H1 (cell line): ENCODE results near the gene MEF2D. TPM values are rescaled to one million over a fixed set of nuclear protein-coding genes. Genes with fewer than 3 reads are reported as not detected.

Source experiments
- CTCF ChIA-PET: fragments of 300-600 bp; sonication (Branson Sonifier 250); formaldehyde crosslinking; loops from one replicate; lab custom pipeline; 2021; ENCODE audit not compliant: partially characterized antibody; lab: Charles Lee
- POLR2A ChIA-PET: fragments of 300-600 bp; sonication (Branson Sonifier 250); formaldehyde crosslinking; loops from one replicate; lab custom pipeline; 2021; ENCODE audit warnings: inconsistent platforms; ENCODE audit not compliant: partially characterized antibody; lab: Charles Lee
- DNase-seq, 2 experiments: peaks; one replicate each; pipeline versions ENCODE4 v3.0.0 to v3.0.0-alpha.2; 2010 to 2022; ENCODE audit warnings: low spot score in 2 of 2, low read depth in 1 of 2, mixed read lengths in 1 of 2
- FAIRE-seq: peaks from 2 replicates; lab custom pipeline; 2011; peaks lifted over from hg19 to GRCh38; lab: Jason Lieb, UNC
- H2AFZ ChIP-seq: 2 replicates; pipeline ENCODE4 v1.8.1; 2012; ENCODE audit warnings: low read length, inconsistent platforms
- H2AK5ac ChIP-seq: 2 replicates; pipeline ENCODE4 v1.6.1; 2013; ENCODE audit warnings: low read depth, low read length
- H2BK120ac ChIP-seq: replicated peaks from 2 replicates; pipeline ENCODE3; 2013; ENCODE audit warnings: low read depth, low read length, inconsistent platforms
- H2BK12ac ChIP-seq: 2 replicates; pipeline ENCODE4 v1.6.1; 2013; ENCODE audit warnings: low read depth, low read length
- H2BK15ac ChIP-seq: 2 replicates; pipeline ENCODE4 v1.6.1; 2013; ENCODE audit warnings: low read length
- H2BK20ac ChIP-seq: 2 replicates; pipeline ENCODE4 v1.6.1; 2013; ENCODE audit warnings: low read length
- H2BK5ac ChIP-seq: 2 replicates; pipeline ENCODE4 v1.6.1; 2013; ENCODE audit warnings: low read depth, low read length
- H3K14ac ChIP-seq: 2 replicates; pipeline ENCODE4 v1.6.1; 2013; ENCODE audit warnings: inconsistent platforms; ENCODE audit not compliant: insufficient read length
- H3K18ac ChIP-seq: 2 replicates; pipeline ENCODE4 v1.6.1; 2013; ENCODE audit warnings: low read length; ENCODE audit errors: extremely low read depth
- H3K23ac ChIP-seq: 2 replicates; pipeline ENCODE4 v1.6.1; 2013; ENCODE audit warnings: inconsistent platforms; ENCODE audit not compliant: insufficient read length
- H3K23me2 ChIP-seq: 2 replicates; pipeline ENCODE4 v1.6.1; 2013; ENCODE audit warnings: low read depth, low read length
- H3K27ac ChIP-seq: 2 replicates; pipeline ENCODE4 v1.6.1; 2011; ENCODE audit warnings: low read depth, low read length, inconsistent platforms
- H3K27me3 ChIP-seq, 4 experiments: replicated peaks in 1 of 4; 1 replicate in 1 of 4; 2 replicates in 3 of 4; pipeline versions ENCODE4 v1.6.1 to v1.8.1; 2011 to 2013; ENCODE audit warnings: low read length in 3 of 4, mild to moderate bottlenecking in 3 of 4, inconsistent platforms in 2 of 4, mixed read lengths in 2 of 4, moderate library complexity in 1 of 4; ENCODE audit not compliant: control insufficient read depth in 3 of 4, insufficient read depth in 3 of 4; ENCODE audit errors: extremely low read depth in 1 of 4
- H3K36me3 ChIP-seq, 4 experiments: 2 replicates each; pipeline versions ENCODE4 v1.6.1 to v1.8.1; 2011 to 2013; ENCODE audit warnings: mild to moderate bottlenecking in 4 of 4, low read length in 3 of 4, moderate library complexity in 2 of 4, control low read depth in 1 of 4, inconsistent platforms in 1 of 4; ENCODE audit not compliant: insufficient read depth in 4 of 4, control insufficient read depth in 2 of 4
- H3K4ac ChIP-seq: replicated peaks from 2 replicates; pipeline ENCODE3; 2013; ENCODE audit warnings: low read length, low read depth, mixed read lengths, inconsistent platforms; ENCODE audit not compliant: insufficient read length
- H3K4me1 ChIP-seq, 4 experiments: replicated peaks in 1 of 4; 1 replicate in 1 of 4; 2 replicates in 3 of 4; pipeline versions ENCODE4 v1.6.1 to v1.8.1; 2011 to 2013; ENCODE audit warnings: low read length in 3 of 4, inconsistent platforms in 2 of 4, mixed read lengths in 1 of 4; ENCODE audit not compliant: insufficient read depth in 4 of 4, control insufficient read depth in 3 of 4
- H3K4me2 ChIP-seq, 2 experiments: 2 replicates each; pipeline versions ENCODE4 v1.6.1 to v1.8.1; 2011 to 2013; ENCODE audit warnings: low read depth in 2 of 2, low read length in 2 of 2, control low read depth in 1 of 2, inconsistent platforms in 1 of 2, mild to moderate bottlenecking in 1 of 2; ENCODE audit not compliant: insufficient read depth in 1 of 2
- H3K4me3 ChIP-seq, 4 experiments: fragments of 200-600, 300-600 bp in 1 of 4; sonication (generic), shearing (Covaris generic), sonication (Bioruptor Twin) in 1 of 4; 2 replicates each; pipeline versions ENCODE4 v1.5.1 to v1.8.1; 2011 to 2016; ENCODE audit warnings: low read length in 4 of 4, low read depth in 3 of 4, control low read depth in 2 of 4, inconsistent platforms in 2 of 4, mild to moderate bottlenecking in 2 of 4, mixed read lengths in 1 of 4, moderate library complexity in 1 of 4; ENCODE audit not compliant: insufficient read depth in 2 of 4; ENCODE audit errors: extremely low read depth in 1 of 4
- H3K56ac ChIP-seq: replicated peaks from 2 replicates; pipeline ENCODE3; 2013; ENCODE audit warnings: low read depth, mild to moderate bottlenecking, mixed read lengths, low read length, inconsistent platforms; ENCODE audit not compliant: insufficient read length
- H3K79me1 ChIP-seq: 2 replicates; pipeline ENCODE4 v1.6.1; 2013; ENCODE audit warnings: low read depth, low read length, control low read depth
- H3K79me2 ChIP-seq, 2 experiments: 2 replicates each; pipeline versions ENCODE4 v1.6.1 to v1.8.1; 2012 to 2013; ENCODE audit warnings: low read length in 2 of 2, mild to moderate bottlenecking in 2 of 2, inconsistent platforms in 1 of 2; ENCODE audit not compliant: insufficient read depth in 2 of 2, control insufficient read depth in 1 of 2
- H3K9ac ChIP-seq, 4 experiments: replicated peaks in 1 of 4; 1 replicate in 1 of 4; 2 replicates in 3 of 4; pipeline versions ENCODE4 v1.6.1 to v1.8.1; 2011 to 2013; ENCODE audit warnings: low read depth in 3 of 4, low read length in 3 of 4, control low read depth in 2 of 4, mild to moderate bottlenecking in 2 of 4, moderate library complexity in 2 of 4, inconsistent platforms in 1 of 4; ENCODE audit errors: extremely low read depth in 1 of 4
- H3K9me3 ChIP-seq, 2 experiments: 2 replicates each; pipeline versions ENCODE4 v1.6.1 to v1.8.1; 2012 to 2013; ENCODE audit warnings: mild to moderate bottlenecking in 2 of 2, moderate library complexity in 2 of 2, control low read depth in 1 of 2, inconsistent platforms in 1 of 2, low read depth in 1 of 2, low read length in 1 of 2, mixed read lengths in 1 of 2; ENCODE audit not compliant: insufficient read depth in 2 of 2
- H4K20me1 ChIP-seq, 2 experiments: replicated peaks in 1 of 2; 2 replicates each; pipeline versions ENCODE3 to v1.8.1; 2011 to 2013; ENCODE audit warnings: inconsistent platforms in 2 of 2, low read length in 2 of 2, mild to moderate bottlenecking in 1 of 2; ENCODE audit not compliant: insufficient read depth in 2 of 2, control insufficient read depth in 1 of 2
- H4K5ac ChIP-seq: 2 replicates; pipeline ENCODE4 v1.6.1; 2013; ENCODE audit warnings: low read length, low read depth, mixed read lengths, inconsistent platforms; ENCODE audit not compliant: insufficient read length
- H4K8ac ChIP-seq: 2 replicates; pipeline ENCODE4 v1.8.0; 2013; ENCODE audit warnings: mild to moderate bottlenecking, moderate library complexity, low read length, inconsistent platforms; ENCODE audit not compliant: insufficient read depth; ENCODE audit errors: extremely low read depth
- H4K91ac ChIP-seq: replicated peaks from 2 replicates; pipeline ENCODE3; 2013; ENCODE audit warnings: low read length, mixed read lengths, inconsistent platforms; ENCODE audit not compliant: insufficient read length
- ASH2L ChIP-seq: fragments of 200-600, 300-600 bp; sonication (generic); IDR thresholded peaks from one replicate; pipeline ENCODE4 v1.7.1; 2017; ENCODE audit warnings: low read length
- GTF2F1 ChIP-seq: IDR thresholded peaks from 2 replicates; pipeline ENCODE4 v1.6.1; 2012; ENCODE audit warnings: low read depth, low read length, improper control_type of control experiment, borderline replicate concordance
- JUN ChIP-seq: IDR thresholded peaks from 2 replicates; pipeline ENCODE4 v1.6.1; 2011; ENCODE audit warnings: low read depth, mild to moderate bottlenecking, improper control_type of control experiment, low read length
- KDM4A ChIP-seq: IDR thresholded peaks from one replicate; pipeline ENCODE4 v1.7.1; 2012; ENCODE audit warnings: low read depth, mild to moderate bottlenecking, moderate library complexity, low read length, inconsistent platforms; ENCODE audit not compliant: severe bottlenecking
- KDM5A ChIP-seq: fragments of 200-600 bp; IDR thresholded peaks from 2 replicates; pipeline ENCODE4 v1.7.1; 2012; ENCODE audit warnings: mild to moderate bottlenecking, low read length, inconsistent platforms, mixed read lengths
- NANOG ChIP-seq: IDR thresholded peaks from 2 replicates; pipeline ENCODE4 v1.6.1; 2011; ENCODE audit warnings: low read length, low read depth, mild to moderate bottlenecking, inconsistent platforms; ENCODE audit not compliant: insufficient read depth, poor library complexity, severe bottlenecking
- RNF2 ChIP-seq: fragments of 200-900, 300-1000 bp; sonication (generic); IDR thresholded peaks from 2 replicates; pipeline ENCODE4 v1.7.1; 2016; ENCODE audit warnings: borderline replicate concordance, low read depth, mild to moderate bottlenecking, antibody characterized with exemption, low read length; ENCODE audit not compliant: poor library complexity, severe bottlenecking; ENCODE audit errors: missing control alignments
- SAP30 ChIP-seq: fragments of 300-600 bp; sonication (generic); IDR thresholded peaks from 2 replicates; pipeline ENCODE4 v1.7.1; 2012; ENCODE audit warnings: low read length, moderate library complexity, mild to moderate bottlenecking, inconsistent platforms; ENCODE audit not compliant: insufficient read depth, insufficient replicate concordance
- WGBS, 2 experiments: shearing (Covaris generic) in 1 of 2; methylation state at CpG; one replicate each; pipeline versions ENCODE4 v1.1.6 to v1.1.7; 2013 to 2015; ENCODE audit warnings: low lambda C conversion rate in 2 of 2, mixed read lengths in 2 of 2, inconsistent platforms in 1 of 2, low coverage in 1 of 2, missing lambda C conversion rate in 1 of 2; ENCODE audit not compliant: insufficient replicate concordance in 2 of 2, insufficient coverage in 1 of 2, insufficient read length in 1 of 2; ENCODE audit errors: extremely low coverage in 1 of 2, missing lambda C conversion rate in 1 of 2; 5-methylcytosine and 5-hydroxymethylcytosine counted together
- polyA plus RNA-seq, 7 experiments: library from polyadenylated mRNA; depleted of rRNA in 3 of 7; stranded (reverse) in 5 of 7; unstranded in 2 of 7; fragments of >200 nt in 5 of 7; fragments of 200-250 nt in 2 of 7; gene quantifications; 1 replicate in 5 of 7; 2 replicates in 1 of 7; 4 replicates in 1 of 7; pipeline versions ENCODE4 v1.2.1 to v1.2.3, GENCODE V29; 2011 to 2013; ENCODE audit warnings: missing spikeins in 2 of 7, mixed read lengths in 2 of 7
- total RNA-seq: library from RNA; stranded (reverse); fragmentation: NEBNext Ultra II Directional; extraction: Animal tissue kit (Norgen Biotek cat#: 25700); gene quantifications from 2 replicates; pipeline ENCODE4 v1.2.1, GENCODE V29; 2021

Gene MEF2D
- total and polyA plus RNA-seq, 2 of the 8 experiments (the other 6 are each of a cell fraction or from before 2014, with no cell fraction given): 17.3 to 20.3 TPM

DNA sequence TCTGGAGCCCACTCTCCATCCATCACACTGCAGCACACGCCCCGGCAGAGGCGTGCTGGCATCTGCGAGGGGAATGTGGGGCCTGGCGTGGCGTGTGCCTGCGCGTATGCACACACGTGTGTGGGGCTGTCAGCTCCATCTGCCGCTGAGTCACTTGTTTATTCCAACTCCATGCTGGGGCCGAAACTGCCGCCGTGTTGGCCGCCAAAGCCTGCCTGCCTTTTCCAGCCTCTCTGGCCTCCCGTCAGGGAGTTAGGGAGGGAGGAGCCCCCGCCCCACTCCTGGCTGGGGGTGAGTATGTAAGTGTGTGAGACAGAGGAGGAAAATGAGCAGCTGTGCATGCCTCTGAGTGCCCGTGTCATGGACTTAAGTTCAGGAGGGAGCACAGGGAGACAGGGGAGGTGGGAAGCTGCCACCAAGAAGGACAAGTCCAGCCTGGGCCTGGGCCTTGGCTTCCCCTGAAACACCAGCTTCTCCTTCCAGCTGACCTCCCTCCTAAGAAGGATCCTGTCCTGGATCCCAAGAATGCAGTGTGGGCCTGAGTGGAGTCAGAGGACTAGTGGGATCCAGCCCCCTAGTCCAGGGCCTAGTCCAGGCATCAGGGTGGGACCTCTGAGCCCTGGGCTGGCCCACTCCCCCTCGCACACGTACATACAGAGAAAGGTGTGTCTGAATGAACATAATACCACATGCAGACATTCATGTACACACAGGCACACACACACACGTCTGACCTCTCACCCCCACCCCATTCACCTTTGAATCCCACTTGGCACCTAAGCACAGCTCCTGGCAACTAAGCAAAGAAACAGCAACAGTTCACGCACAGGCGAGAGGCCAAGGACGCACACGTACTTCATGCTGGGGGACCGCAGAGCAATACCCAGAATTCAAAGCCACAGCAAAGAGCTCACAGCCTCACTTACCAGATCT is 24.7 kb downstream of the MEF2D start:
- Histone ChIP-seq H2AK5ac (no peak overlapping the region), H2BK15ac (no peak overlapping the region), H2AFZ (no peak overlapping the region), H3K23me2 (0 out of 2 replicates have a peak, but pooled peaks cover 2% of the 10 kb centered on the region), H2BK120ac (no peak overlapping the region), H3K27me3 (no peaks in the 10 kb centered on the region; a peak in 1 of 7 replicates), H3K23ac (no peak overlapping the region), H3K18ac (no peak overlapping the region), H2BK5ac (peak overlapping the region; percentile 35; the same call in 1 of the 2 replicates), H3K79me2 (no peaks in the 10 kb centered on the region), H3K4ac (no peak overlapping the region), H4K91ac (no peak overlapping the region), H3K14ac (no peak overlapping the region), H3K27ac (0 out of 2 replicates have a peak overlapping the region, but pooled peaks have one; percentile 10), H2BK12ac (0 out of 2 replicates have a peak overlapping the region, but pooled peaks have one; percentile 17), H3K9me3 (no peaks in the 10 kb centered on the region), H3K9ac (no peak overlapping the region), H3K56ac (peak overlapping the region; percentile 48), H4K20me1 (peaks cover 0 to 4% of the 10 kb centered on the region in 2 experiments), H2BK20ac (no peak overlapping the region), H3K79me1 (no peaks in the 10 kb centered on the region; the same call in none of the 2 replicates), H3K4me2 (no peak overlapping the region), H4K5ac (no peak overlapping the region), H3K4me1 (peaks cover 0 to 12% (median 5%) of the 10 kb centered on the region in 4 experiments; a peak in 6 of 7 replicates), H3K4me3 (no peak overlapping the region), H4K8ac (no peak overlapping the region; the same call in 1 of the 2 replicates), H3K36me3 (peaks cover 4 to 31% (median 11%) of the 10 kb centered on the region in 4 experiments; a peak in 6 of 8 replicates)
- WGBS, 2 experiments: 92% methylated on average over 21 of the region's 25 CpGs; no CpG with 5 or more reads in 1 of the 2 experiments
- CTCF ChIA-PET: interaction anchor here (0.8 to 9.3 kb wide), 9 partner anchors 9 to 90 kb away, joined by 3 to 62 read pairs (median 3); no protein-coding TSS in a partner anchor
- FAIRE-seq (no peak), DNase-seq (no peak)
- POLR2A ChIA-PET: interaction anchor here (0.6 to 1.2 kb wide), 2 partner anchors 10 to 23 kb away, joined by 3 read pairs; no protein-coding TSS in a partner anchor
- no peak for TF ChIP-seq JUN
- TF ChIP-seq RNF2: no peak
- no peak for TF ChIP-seq NANOG
- no peak for TF ChIP-seq SAP30
- TF ChIP-seq KDM4A: no peak
- no peak for TF ChIP-seq ASH2L
- TF ChIP-seq KDM5A: no peak
- no peak for TF ChIP-seq GTF2F1
